ENCODE measurements around the gene C12orf42.

DNA sequence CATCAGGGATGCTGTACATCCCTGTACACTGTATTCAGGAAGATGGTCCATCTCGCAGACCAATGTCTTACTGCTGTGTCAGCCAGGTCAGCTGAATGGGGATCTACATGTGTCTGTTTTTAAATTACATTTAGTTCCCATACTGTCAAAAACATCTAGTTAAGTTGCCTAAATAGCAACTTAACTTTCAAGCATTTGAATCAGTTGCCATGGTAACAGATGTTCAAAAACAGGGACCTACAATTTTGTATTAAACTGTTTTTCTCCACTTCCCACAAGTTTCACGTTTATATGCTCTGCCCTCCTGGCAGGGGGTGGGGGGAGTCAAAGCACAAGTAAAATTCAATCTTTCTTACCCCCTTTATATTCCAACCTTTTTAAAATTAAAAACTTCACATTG lies 38.3 kb downstream of the C12orf42 start:
- TF ChIP-seq POLR2A (IDR thresholded peaks at IDR 0.05) = no peak
- TF ChIP-seq, protein P1, sequence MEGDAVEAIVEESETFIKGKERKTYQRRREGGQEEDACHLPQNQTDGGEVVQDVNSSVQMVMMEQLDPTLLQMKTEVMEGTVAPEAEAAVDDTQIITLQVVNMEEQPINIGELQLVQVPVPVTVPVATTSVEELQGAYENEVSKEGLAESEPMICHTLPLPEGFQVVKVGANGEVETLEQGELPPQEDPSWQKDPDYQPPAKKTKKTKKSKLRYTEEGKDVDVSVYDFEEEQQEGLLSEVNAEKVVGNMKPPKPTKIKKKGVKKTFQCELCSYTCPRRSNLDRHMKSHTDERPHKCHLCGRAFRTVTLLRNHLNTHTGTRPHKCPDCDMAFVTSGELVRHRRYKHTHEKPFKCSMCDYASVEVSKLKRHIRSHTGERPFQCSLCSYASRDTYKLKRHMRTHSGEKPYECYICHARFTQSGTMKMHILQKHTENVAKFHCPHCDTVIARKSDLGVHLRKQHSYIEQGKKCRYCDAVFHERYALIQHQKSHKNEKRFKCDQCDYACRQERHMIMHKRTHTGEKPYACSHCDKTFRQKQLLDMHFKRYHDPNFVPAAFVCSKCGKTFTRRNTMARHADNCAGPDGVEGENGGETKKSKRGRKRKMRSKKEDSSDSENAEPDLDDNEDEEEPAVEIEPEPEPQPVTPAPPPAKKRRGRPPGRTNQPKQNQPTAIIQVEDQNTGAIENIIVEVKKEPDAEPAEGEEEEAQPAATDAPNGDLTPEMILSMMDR (IDR thresholded peaks at IDR 0.05) = no peak

Measured in body of pancreas (tissue), 4 donors.